ENCODE measurements around the gene RNF121.

DNA sequence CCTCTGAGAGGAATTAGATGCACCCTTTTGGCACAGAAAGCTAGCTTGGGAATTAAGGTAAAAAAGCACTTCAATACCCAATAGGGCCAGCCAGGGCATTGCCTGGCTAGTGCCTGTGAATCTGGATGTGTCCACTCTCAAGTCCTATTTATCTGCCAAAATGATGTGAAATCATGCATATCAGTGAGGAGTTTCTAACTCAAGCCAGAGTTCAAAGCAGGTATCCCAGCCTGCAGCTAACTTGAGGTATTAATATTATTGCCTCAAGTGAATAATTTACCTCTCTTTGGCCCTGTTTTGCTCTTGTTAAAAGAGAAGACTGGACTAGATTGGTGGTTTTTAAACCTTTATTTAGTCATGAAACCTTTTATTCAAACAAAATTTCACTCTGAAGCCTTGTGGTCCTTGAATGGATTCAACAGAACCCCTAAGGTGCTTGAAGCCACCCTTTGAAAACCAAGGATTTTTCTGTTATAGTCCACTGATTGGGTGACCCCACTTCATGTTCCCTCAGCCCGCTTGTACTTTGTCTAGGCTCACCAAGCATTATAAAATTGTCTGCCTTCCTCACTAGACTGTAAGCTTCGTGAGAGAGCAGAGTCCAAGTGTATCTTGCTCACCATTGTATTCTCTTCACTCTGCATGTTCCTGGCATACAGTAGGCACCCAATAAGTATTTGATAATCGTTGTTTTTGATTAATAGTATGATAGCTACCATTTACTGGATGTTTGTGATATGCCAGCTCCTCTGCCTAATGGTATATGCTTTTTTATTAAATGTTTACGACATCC, 4.5 kb downstream of the RNF121 start:
- TF ChIP-seq CTCF (IDR thresholded peaks at IDR 0.05; ENCODE audit: low read length) (no peak), EZH2phosphoT487 (IDR thresholded peaks at IDR 0.05; ENCODE audit: low read length) (no peak), EZH2 (optimal IDR thresholded peaks at IDR 0.05; ENCODE audit: low read depth, low read length) (no peak)

Measured in MM.1S (cell line).